GM12891 (cell line): ENCODE measurements around the gene RANBP9.

Experiments
- POLR2AphosphoS5 ChIP-seq: IDR thresholded peaks from 2 replicates; pipeline ENCODE4 v1.6.1; 2011; ENCODE audit warnings: low read depth, low read length, control low read depth
- POU2F2 ChIP-seq: IDR thresholded peaks from 2 replicates; pipeline ENCODE4 v1.6.1; 2011; ENCODE audit warnings: low read depth, mild to moderate bottlenecking, control low read depth, low read length, moderate library complexity

- TF ChIP-seq POU2F2 = no peak
- no peak for TF ChIP-seq POLR2AphosphoS5
Observed at GRCh38 chr6:13653296-13653695, 58.3 kb downstream of the RANBP9 start.
